Measurements from ENCODE around the gene WDR4.
"Not testable (repeated sequence)": the region's sequence is repeated elsewhere in the genome, so short reads cannot be mapped to it uniquely, and the experiment has no call there.

The WDR4 gene

GRCh38 chr21:42837421-42838211 is 41.7 kb downstream of the WDR4 start:
- peak; percentile 52 for DNase-seq

DNA sequence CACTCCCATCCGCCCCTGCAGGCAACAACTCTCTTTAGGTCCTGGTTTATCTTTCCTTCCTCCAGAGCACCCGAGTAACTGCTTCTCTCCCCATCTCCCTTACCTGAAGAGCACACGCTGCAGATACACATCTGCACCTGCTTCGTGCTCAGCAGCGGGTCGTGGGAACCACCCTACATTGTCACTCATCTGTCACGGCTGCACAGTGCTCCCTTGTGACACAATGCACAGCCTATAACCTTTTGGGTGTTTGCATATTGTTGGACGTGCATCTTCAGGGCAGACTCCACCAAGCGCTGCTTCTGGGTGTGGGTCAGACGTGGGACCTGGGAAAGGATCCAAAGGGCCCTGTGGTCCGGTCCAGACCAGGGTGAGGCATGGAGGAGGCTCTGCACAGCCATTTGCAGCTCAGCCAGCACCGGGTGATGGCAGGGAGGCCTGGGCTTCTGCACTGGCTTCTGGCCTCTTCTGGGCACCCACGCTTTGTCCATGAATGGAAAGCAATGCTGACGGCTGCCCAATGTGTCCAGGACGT is 42.5 kb downstream of the WDR4 start:
- peak; percentile 50 for DNase-seq

DNA sequence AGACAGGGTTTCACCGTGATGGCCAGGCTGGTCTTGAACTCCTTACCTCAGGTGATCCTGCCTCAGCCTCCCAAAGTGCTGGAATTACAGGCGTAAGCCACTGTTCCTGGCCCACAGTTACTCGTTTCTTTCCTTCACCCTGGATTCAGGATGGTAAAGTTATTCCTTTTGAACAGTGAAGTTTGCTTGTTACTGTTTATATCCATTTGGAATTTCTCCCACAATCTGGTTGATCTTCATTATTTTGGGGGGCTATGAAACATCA is 43.0 kb downstream of the WDR4 start:
- no peak for DNase-seq

DNA sequence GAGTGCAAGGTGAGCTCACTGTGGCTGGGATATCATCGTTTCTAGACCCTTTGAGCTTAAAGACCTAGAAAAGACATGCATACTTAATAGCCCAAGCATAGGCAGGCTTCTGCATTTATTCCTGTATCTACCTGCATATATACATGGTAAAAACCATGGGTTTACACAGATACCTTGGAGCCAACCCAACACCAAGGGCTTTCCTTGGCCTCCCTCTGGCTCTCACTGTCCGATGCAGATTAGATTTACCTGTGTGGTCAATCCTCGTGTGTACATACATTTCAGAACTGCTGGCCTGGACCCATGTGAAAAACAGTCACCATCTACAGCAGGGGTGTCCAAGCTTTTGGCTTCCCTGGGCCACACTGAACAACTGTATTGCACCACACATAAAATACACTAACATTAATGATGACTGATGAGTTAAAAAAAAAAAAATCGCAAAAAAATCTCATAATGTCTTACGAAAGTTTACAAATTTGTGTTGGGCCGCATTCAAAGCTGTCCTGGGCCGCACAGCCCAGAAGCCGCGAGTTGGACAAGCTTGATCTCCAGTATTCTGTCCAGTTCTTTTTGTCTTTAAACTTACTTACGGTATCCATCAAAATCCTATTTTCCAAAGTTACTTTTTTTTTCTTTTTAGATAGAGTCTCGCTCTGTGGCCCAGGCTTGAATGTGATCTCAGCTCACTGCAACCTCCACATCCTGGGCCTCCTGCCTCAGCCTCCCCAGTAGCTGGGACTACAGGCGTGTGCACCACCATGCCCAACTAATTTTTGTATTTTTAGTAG is 43.5 kb downstream of the WDR4 start:
- peak; percentile 44 for DNase-seq

- DNase-seq: no peak
Measured at GRCh38 chr21:42835211-42835610, 44.1 kb downstream of the WDR4 start.

- DNase-seq: peak; percentile 54
Measured at GRCh38 chr21:42834726-42835191, 44.6 kb downstream of the WDR4 start.

DNA sequence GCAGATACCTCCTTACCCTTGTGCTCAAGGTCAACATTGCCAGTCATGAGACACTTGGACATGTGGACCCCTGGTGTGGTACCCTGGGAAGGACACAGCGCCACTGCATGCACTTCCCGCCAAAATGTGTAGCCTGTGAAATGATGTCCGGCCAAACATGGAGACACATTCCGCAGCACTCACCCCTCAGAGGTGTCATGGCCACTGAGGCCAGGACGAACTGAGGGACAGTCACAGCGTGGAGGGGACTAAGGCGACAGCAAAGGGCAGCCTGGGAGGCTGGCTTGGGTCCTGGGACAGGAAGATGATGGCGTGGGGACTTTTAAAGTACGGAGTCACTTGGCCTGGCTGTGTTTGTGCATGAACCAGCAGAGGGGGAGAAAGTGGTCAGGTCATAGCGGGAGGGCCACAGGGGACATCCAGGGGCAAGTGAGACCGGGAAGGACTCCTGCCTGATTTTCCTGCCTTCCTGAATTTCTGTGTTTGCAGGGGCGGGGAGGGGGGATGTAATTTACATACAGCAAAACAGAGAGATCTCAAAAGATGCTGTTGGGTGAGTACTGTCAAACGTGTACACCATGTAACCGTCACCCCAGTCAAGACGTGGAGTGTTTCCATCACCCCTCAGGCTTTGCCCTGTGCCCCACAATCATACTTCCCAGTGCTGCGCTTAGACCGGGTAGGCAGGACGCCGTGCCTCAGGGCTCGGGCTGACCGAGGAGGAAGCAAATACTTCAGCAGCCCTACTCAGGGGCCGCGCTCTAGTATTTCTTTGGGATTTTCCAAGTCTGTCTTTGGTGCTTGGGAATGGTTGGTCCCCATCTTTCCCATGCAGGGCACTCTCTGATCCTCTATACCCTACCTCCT is 45.2 kb downstream of the WDR4 start:
- peak; percentile 53 for DNase-seq

GRCh38 chr21:42833439-42833815 is 45.9 kb downstream of the WDR4 start:
- peak; percentile 78 for DNase-seq

- not testable (repeated sequence) for DNase-seq
Measured at GRCh38 chr21:42832321-42832630, 47.1 kb downstream of the WDR4 start.

DNA sequence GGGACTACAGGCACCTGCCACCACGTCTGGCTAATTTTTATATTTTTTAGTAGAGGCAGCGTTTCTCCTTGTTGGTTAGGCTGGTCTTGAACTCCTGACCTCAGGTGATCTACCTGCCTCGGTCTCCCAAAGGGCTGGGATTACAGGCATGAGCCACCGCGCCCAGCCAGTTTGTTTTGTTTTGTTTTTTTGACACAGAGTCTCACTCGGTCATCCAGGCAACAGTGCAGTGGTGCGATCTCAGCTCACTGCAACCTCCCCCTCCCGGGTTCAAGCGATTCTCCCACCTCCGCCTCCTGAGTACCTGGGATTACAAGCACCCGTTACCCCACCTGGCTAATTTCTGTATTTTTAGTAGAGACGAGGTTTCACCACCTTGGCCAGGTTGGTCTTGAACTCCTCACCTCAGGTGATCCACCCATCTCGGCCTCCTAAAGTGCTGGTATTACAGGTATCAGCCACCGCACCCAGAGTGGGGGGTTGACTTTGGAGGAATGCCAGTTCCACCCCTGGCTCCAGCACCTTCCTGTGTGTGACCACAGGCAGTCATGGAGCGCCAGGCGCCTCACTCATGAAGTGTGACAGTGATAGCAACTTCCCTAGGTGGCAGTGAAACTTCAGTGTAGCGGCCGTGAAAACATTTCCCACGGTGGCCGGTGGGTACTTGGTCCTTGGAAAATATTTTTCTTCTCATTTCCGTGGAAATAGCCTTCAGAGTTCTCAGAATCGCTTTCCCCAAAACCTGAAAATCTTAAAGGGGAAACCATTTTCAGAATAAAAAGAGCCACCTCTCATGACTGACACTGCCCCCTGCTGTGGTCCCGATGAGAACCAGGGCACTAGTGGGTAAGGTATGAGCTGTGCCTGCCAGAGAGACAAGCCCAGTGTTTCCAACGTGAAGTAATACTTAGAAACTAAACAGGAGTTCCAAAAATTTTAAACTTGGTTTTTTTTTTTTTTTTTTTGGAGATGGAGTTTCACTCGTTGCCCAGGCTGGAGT is 48.6 kb downstream of the WDR4 start:
- DNase-seq: peak; percentile 60

DNA sequence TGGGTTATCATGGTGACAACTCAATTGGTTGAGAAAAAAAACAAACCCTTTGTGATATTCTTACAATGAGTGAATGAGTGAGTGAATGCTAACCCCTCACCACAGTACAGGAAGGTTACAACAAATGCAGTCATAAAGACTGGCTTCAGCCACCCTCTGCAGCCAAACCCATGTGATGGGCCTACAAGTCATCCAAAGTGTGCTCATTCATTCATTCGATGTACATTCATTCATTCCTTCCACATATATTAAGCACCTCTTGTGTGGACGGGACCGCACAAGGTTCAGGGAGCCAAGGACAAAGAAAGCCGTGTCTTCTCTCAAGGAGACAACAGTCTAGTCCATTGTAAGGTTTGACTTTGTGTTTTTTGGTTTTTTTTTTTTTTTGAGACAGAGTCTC is 49.4 kb downstream of the WDR4 start:
- peak; percentile 46 for DNase-seq

DNA sequence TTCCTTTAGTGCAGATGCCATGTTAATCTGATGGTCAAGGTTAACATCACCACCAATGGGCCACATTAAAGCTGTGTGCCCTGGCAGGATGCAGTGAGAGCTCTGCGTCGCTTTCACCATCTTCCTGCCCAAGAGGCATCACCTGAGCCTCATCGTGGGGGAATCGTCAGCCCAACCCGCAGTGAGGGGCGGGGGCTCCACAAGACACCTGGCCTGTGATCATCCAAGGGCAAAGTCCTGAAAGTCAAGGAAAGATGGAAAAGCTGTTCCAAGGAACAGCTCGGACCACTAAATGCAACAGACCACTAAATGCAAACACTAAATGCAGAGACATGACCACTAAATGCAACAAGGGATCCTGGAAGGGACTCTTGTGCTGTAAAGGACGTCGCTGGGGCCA is 49.9 kb downstream of the WDR4 start:
- DNase-seq: peak; percentile 43

DNA sequence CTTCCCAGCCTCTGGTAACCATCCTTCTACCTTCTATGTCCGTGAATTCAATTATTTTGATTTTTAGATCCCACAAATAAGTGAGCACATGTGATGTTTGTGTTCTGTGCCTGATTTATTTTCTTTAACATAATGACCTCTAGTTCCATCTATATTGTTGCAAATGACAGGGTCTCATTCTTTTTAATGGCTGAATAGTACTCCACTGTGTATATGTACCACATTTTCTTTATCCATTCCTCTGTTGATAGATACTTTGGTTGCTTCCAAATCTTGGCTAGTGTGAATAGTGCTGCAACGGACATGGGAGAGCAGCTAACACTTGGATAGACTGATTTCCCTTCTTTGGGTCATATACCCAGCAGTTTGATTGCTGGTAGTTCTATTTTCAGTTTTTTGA is 51.8 kb downstream of the WDR4 start:
- DNase-seq: no peak

DNA sequence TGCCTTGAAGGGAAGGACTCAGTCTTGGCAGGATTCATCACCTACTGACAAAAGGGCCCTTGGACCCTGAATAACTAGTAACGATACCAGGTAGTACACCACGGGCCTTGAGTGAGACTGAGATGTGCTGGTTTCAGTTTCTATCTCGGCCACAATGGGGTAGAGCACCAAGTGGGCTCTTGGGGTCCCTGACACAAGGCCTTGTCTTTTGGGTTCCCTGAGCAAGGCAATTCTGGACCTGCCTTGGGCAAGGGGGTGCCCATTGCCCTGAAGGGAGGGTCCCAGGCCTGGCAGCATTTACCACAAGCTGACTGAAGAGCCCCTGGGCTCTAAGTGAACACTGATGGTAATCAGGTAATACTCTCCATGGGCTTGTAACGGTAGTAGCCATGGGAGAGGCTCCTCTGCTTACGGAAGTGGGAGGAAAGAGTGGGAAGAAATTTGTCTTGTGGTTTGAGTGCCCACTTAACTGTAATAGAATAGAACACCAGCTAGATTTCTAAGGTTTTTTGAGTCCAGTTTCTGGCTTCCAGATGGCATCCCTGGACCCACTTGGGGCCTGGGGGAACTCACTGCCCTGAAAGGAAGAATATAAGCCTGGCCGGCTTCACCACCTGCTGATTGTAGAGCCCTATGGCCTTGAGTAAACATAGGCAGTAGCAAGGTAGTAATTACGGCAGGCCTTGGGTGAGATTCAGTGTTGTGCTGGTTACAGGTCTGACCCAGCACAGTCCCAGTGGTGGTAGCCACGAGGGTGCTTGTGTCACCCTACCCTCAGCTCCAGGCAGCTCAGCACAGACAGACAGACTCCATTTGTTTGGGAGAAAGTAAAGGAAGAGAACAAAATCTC is 58.5 kb downstream of the WDR4 start:
- peak; percentile 32 for DNase-seq

- DNase-seq: peak; percentile 35
Measured at GRCh38 chr21:42819861-42820615, 59.3 kb downstream of the WDR4 start.

- peak; percentile 73 for DNase-seq
Measured at GRCh38 chr21:42818328-42818749, 61.0 kb downstream of the WDR4 start.

- no peak for DNase-seq
Measured at GRCh38 chr21:42815217-42815616, 64.1 kb downstream of the WDR4 start.

- DNase-seq: not testable (repeated sequence)
Measured at GRCh38 chr21:42812528-42813241, 66.7 kb downstream of the WDR4 start.

DNA sequence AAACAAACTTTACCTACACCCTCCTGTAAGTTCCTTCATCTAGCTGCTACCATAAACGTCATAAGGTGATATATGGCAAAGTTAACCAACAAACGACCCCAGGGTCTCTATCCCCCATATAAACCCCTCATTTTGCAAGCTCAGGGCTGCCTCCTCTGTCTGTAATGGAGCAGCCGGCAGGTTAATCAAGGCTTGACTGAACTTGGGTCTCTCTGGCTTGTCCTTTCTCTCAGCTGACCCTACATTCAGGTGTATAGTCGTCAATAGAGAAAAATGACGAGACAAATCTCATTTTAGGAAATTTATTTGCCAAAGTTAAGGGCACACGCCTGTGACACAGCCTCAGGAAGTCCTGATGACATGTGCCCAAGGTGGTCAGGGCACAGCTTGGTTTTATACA is 67.4 kb downstream of the WDR4 start:
- DNase-seq: peak; percentile 23

All from activated CD8-positive, alpha-beta memory T cell treated with anti-CD3 and anti-CD28 coated beads, Interleukin-2, amount 50 U/mL, for 48 hours (primary cell).